ENCODE data around the gene CTAG2. TPM values are rescaled to one million over a fixed set of nuclear protein-coding genes. Genes with fewer than 3 reads are reported as not detected.

The CTAG2 gene
- total RNA-seq, 4 donors from 2014 or later = not detected

- DNase-seq (ENCODE audit: low spot score in 2 of 2) = peak in 1 of 2 donors; percentile 77
- intact Hi-C loops (cut with DNase I; ENCODE audit: low total_unique reads) = no loop called here
- TF ChIP-seq POLR2A (IDR thresholded peaks at IDR 0.05) (no peak), CTCF (IDR thresholded peaks at IDR 0.05) (no peak)
- H3K4me3 ChIP-seq (ENCODE audit: low read depth, poor library complexity, severe bottlenecking) = no peak overlapping the region
- WGBS, 2 donors = 44 to 73% methylated on average over 7 to 13 of the region's 13 CpGs
These were observed 49.6 kb downstream of the CTAG2 start for GRCh38 chrX:154603438-154604430.

- DNase-seq (ENCODE audit: low spot score in 2 of 2) = peak in 1 of 2 donors; percentile 60
- no peak overlapping the region for H3K4me3 ChIP-seq (ENCODE audit: low read depth, poor library complexity, severe bottlenecking)
- TF ChIP-seq POLR2A (IDR thresholded peaks at IDR 0.05) = no peak
- no peak for TF ChIP-seq CTCF (IDR thresholded peaks at IDR 0.05)
- 77 to 83% methylated on average over 14 to 18 of the region's 18 CpGs for WGBS, 2 donors
- intact Hi-C loops (cut with DNase I; ENCODE audit: low total_unique reads) = no loop called here
These were observed 50.5 kb downstream of the CTAG2 start for GRCh38 chrX:154602766-154603437.

GRCh38 chrX:154602226-154602625 lies 51.2 kb downstream of the CTAG2 start:
- peak in 1 of 2 donors; percentile 40 for DNase-seq (ENCODE audit: low spot score in 2 of 2)
- 71 to 77% methylated on average over 8 to 13 of the region's 13 CpGs for WGBS, 2 donors

More at GRCh38 chrX:154602226-154602625, 51.2 kb downstream of the CTAG2 start:
- no peak for TF ChIP-seq POLR2A (IDR thresholded peaks at IDR 0.05)
- no peak for TF ChIP-seq CTCF (IDR thresholded peaks at IDR 0.05)
- no peak overlapping the region for H3K4me3 ChIP-seq (ENCODE audit: low read depth, poor library complexity, severe bottlenecking)
- intact Hi-C loops (cut with DNase I; ENCODE audit: low total_unique reads) = no loop called here

Other genes with a start within 250 kb of the CTAG2 start
- gene DNASE1L1, start 244.3 kb downstream of the CTAG2 start, total RNA-seq = 10 to 100 TPM; 10.5 to 28.5 (median 16.9) TPM
- 10 to 100 TPM; 34.1 to 89.6 (median 49.0) TPM for gene TAFAZZIN, start 242.0 kb downstream of the CTAG2 start, total RNA-seq
- 10 to 100 TPM; 71.0 to 93.5 (median 78.4) TPM for gene ATP6AP1, start 224.9 kb downstream of the CTAG2 start, total RNA-seq
- 10 to 100 TPM; 50.5 to 83.5 (median 61.5) TPM for gene GDI1, start 216.4 kb downstream of the CTAG2 start, total RNA-seq
- 10 to 100 TPM; 18.9 to 37.0 (median 22.7) TPM for gene FAM50A, start 209.4 kb downstream of the CTAG2 start, total RNA-seq
- 10 to 100 TPM; 10.2 to 30.2 (median 13.5) TPM for gene PLXNA3, start 195.3 kb downstream of the CTAG2 start, total RNA-seq
- gene LAGE3, start 174.3 kb downstream of the CTAG2 start, total RNA-seq = 10 to 100 TPM; 22.9 to 50.0 (median 28.5) TPM
- 10 to 100 TPM; 33.7 to 57.0 (median 50.7) TPM for gene UBL4A, start 167.0 kb downstream of the CTAG2 start, total RNA-seq
- gene SLC10A3, start 162.9 kb downstream of the CTAG2 start, total RNA-seq = 10 to 100 TPM; 53.4 to 67.3 (median 57.4) TPM
- 10 to 100 TPM; 42.5 to 61.7 (median 47.2) TPM for gene FAM3A, start 137.3 kb downstream of the CTAG2 start, total RNA-seq
- gene G6PD, start 106.7 kb downstream of the CTAG2 start, total RNA-seq = 10 to 100 TPM; 31.1 to 49.6 (median 35.6) TPM
- gene IKBKG, start 106.0 kb downstream of the CTAG2 start, total RNA-seq = 10 to 100 TPM; 14.1 to 62.5 (median 22.1) TPM
- gene CTAG1A, start 68.4 kb downstream of the CTAG2 start, total RNA-seq = not detected
- not detected for gene CTAG1B, start 34.3 kb downstream of the CTAG2 start, total RNA-seq
- 1 to 10 TPM in 3 of 4 donors, under 1 TPM in 1; 0.30 to 1.8 (median 1.4) TPM for gene GAB3, start 97.5 kb upstream of the CTAG2 start, total RNA-seq
- 10 to 100 TPM; 25.8 to 33.9 (median 29.3) TPM for gene DKC1, start 109.3 kb upstream of the CTAG2 start, total RNA-seq
- 10 to 100 TPM in 2 of 4 donors, 1 to 10 TPM in 2; 8.7 to 14.5 (median 10.5) TPM for gene MPP1, start 151.9 kb upstream of the CTAG2 start, total RNA-seq
- not detected for gene SMIM9, start 181.1 kb upstream of the CTAG2 start, total RNA-seq
- 1 to 10 TPM; 3.8 to 9.4 (median 5.9) TPM for gene F8A1, start 232.8 kb upstream of the CTAG2 start, total RNA-seq